HepG2 (cell line): ENCODE measurements around the gene PGC. TPM values are rescaled to one million over a fixed set of nuclear protein-coding genes. Genes with fewer than 3 reads are reported as not detected.

ENCODE experiments used
- ADNP ChIP-seq: sonication (generic); formaldehyde crosslinking; IDR thresholded peaks from 2 replicates; pipeline ENCODE4 v1.4.0; 2020; ENCODE audit warnings: missing genetic modification reagents
- HES4 ChIP-seq: sonication (generic); formaldehyde crosslinking; IDR thresholded peaks from 2 replicates; pipeline ENCODE4 v1.9.0; 2021; ENCODE audit warnings: mild to moderate bottlenecking, missing genetic modification reagents, borderline replicate concordance
- KAT2B ChIP-seq: fragments of 150-350 bp; IDR thresholded peaks from 2 replicates; pipeline ENCODE4 v1.6.1; 2014; ENCODE audit warnings: low read depth, low read length, borderline replicate concordance
- MBNL3 ChIP-seq: fragments of 250-450 bp; sonication (Bioruptor Pico); conservative IDR thresholded peaks from 2 replicates; pipeline ENCODE4 v1.8.0; 2022; ENCODE audit warnings: mild to moderate bottlenecking, inconsistent platforms
- POLR2AphosphoS2 ChIP-seq: IDR thresholded peaks from 2 replicates; pipeline ENCODE4 v1.6.1; 2011; ENCODE audit warnings: low read depth, low read length, improper control_type of control experiment
- TAF15 ChIP-seq: fragments of 200-400 bp; formaldehyde crosslinking; IDR thresholded peaks from one replicate; pipeline ENCODE4 v1.6.1; 2018; ENCODE audit warnings: mild to moderate bottlenecking, low read depth, low read length; ENCODE audit not compliant: poor library complexity, severe bottlenecking
- ZFYVE20 ChIP-seq: sonication (generic); formaldehyde crosslinking; IDR thresholded peaks from 2 replicates; pipeline ENCODE4 v1.8.0; 2023; ENCODE audit warnings: low read depth, mild to moderate bottlenecking, moderate library complexity, missing genetic modification reagents, borderline replicate concordance
- ZNF224 ChIP-seq: sonication (generic); formaldehyde crosslinking; IDR thresholded peaks from 2 replicates; pipeline ENCODE4 v1.5.0; 2020; ENCODE audit warnings: mild to moderate bottlenecking, missing genetic modification reagents
- ZNF235 ChIP-seq: sonication (generic); formaldehyde crosslinking; IDR thresholded peaks from 2 replicates; pipeline ENCODE4 v1.8.1; 2023; ENCODE audit warnings: mild to moderate bottlenecking, missing genetic modification reagents, borderline replicate concordance
- ZNF652 ChIP-seq: IDR thresholded peaks from 2 replicates; pipeline ENCODE4 v1.6.1; 2016; ENCODE audit warnings: low read depth, borderline replicate concordance
- ZNF737 ChIP-seq: sonication (generic); formaldehyde crosslinking; IDR thresholded peaks from 2 replicates; pipeline ENCODE4 v1.5.0; 2020; ENCODE audit warnings: missing genetic modification reagents, mild to moderate bottlenecking, borderline replicate concordance
- ZNF772 ChIP-seq: sonication (generic); formaldehyde crosslinking; IDR thresholded peaks from 2 replicates; pipeline ENCODE4 v1.5.0; 2020; ENCODE audit warnings: mild to moderate bottlenecking, missing genetic modification reagents
- polyA plus RNA-seq, 8 experiments: library from polyadenylated mRNA; depleted of rRNA in 3 of 8; stranded (reverse) in 7 of 8; unstranded in 1 of 8; fragments of >200 nt; fragmentation: Illumina TruSeq in 4 of 8; extraction: Trizol in 4 of 8; gene quantifications; 2 replicates each; pipeline versions ENCODE4 v1.2.1 to v1.2.3, GENCODE V29; 2011 to 2016; ENCODE audit warnings: low read depth in 4 of 8, missing spikeins in 1 of 8, mixed read lengths in 1 of 8; ENCODE audit not compliant: insufficient read depth in 1 of 8
- total RNA-seq, 5 experiments: library from RNA; depleted of rRNA; stranded (reverse); fragments of >200 nt; fragmentation: Illumina TruSeq; extraction: Trizol; gene quantifications; 2 replicates each; pipeline ENCODE4 v1.2.3, GENCODE V29; 2016; ENCODE audit warnings: low read depth in 1 of 5
- TF ChIP-seq, protein P1 (sequence below): IDR thresholded peaks from 2 replicates; pipeline ENCODE4 v1.6.1; 2016; ENCODE audit warnings: low read depth, missing genetic modification reagents, missing compliant biosample characterization
- TF ChIP-seq, protein P2 (sequence below): sonication (generic); formaldehyde crosslinking; IDR thresholded peaks from 2 replicates; pipeline ENCODE4 v1.4.0; 2020; ENCODE audit warnings: missing genetic modification reagents
- TF ChIP-seq, protein P3 (sequence below): sonication (generic); formaldehyde crosslinking; IDR thresholded peaks from 2 replicates; pipeline ENCODE4 v1.4.0; 2020; ENCODE audit warnings: missing genetic modification reagents, mild to moderate bottlenecking, borderline replicate concordance
- TF ChIP-seq, protein P4 (sequence below): IDR thresholded peaks from 2 replicates; pipeline ENCODE4 v1.6.1; 2016
- TF ChIP-seq, protein P5 (sequence below): sonication (generic); formaldehyde crosslinking; conservative IDR thresholded peaks from 2 replicates; pipeline ENCODE4 v1.4.0; 2020; ENCODE audit warnings: missing genetic modification reagents

PGC gene
- total and polyA plus RNA-seq, 2 of the 13 experiments (the other 11 are each of a cell fraction or from before 2014, with no cell fraction given) = 426 to 502 TPM

DNA sequence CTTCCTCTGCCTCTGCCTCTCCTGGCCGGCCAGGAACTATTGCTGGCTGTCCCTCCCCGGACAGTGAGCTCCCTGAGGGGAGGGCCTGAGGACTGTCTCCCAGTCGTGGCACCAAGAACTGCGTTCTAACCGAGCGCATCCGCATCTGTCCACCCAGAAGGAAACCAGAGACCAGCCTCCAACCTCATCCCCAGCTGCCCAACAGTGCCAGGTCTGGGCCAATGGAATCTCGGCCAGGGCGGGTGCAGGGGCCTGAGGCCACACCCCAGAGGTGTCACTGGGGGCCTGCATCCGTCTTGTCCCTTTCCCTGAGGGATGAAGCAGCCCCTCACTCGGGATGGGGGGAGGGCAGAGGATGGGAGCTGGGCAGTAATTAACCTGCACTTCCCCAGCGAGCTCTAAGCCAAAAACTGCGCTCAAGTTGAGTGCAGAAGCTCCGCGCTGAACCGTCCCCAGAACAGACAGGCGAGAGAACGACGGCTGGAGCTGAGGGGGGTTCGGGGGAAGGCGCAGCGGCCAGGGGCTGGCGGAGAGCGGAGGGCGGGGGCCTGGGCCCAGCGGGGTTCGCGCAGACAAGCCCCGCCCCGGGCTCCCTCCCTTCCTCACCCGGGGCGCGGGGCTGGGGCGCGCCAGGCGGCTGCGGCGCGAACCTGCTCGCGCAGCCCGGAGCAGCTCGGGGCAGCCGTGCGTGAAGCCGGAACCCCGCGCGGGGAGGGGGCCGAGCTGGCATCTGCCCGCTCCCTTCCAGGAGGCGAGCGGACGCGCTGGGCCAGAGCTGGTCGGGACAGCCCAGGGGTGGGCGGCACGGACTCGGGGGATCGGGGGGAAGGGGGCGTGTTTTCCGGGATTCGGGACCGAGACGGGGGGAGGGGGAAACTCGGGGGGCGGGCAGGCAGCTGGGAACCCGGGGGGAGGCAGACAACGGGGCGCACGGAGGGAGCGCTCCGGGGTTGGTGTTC lies 13.2 kb downstream of the PGC start (continued):
- TF ChIP-seq, protein P1, sequence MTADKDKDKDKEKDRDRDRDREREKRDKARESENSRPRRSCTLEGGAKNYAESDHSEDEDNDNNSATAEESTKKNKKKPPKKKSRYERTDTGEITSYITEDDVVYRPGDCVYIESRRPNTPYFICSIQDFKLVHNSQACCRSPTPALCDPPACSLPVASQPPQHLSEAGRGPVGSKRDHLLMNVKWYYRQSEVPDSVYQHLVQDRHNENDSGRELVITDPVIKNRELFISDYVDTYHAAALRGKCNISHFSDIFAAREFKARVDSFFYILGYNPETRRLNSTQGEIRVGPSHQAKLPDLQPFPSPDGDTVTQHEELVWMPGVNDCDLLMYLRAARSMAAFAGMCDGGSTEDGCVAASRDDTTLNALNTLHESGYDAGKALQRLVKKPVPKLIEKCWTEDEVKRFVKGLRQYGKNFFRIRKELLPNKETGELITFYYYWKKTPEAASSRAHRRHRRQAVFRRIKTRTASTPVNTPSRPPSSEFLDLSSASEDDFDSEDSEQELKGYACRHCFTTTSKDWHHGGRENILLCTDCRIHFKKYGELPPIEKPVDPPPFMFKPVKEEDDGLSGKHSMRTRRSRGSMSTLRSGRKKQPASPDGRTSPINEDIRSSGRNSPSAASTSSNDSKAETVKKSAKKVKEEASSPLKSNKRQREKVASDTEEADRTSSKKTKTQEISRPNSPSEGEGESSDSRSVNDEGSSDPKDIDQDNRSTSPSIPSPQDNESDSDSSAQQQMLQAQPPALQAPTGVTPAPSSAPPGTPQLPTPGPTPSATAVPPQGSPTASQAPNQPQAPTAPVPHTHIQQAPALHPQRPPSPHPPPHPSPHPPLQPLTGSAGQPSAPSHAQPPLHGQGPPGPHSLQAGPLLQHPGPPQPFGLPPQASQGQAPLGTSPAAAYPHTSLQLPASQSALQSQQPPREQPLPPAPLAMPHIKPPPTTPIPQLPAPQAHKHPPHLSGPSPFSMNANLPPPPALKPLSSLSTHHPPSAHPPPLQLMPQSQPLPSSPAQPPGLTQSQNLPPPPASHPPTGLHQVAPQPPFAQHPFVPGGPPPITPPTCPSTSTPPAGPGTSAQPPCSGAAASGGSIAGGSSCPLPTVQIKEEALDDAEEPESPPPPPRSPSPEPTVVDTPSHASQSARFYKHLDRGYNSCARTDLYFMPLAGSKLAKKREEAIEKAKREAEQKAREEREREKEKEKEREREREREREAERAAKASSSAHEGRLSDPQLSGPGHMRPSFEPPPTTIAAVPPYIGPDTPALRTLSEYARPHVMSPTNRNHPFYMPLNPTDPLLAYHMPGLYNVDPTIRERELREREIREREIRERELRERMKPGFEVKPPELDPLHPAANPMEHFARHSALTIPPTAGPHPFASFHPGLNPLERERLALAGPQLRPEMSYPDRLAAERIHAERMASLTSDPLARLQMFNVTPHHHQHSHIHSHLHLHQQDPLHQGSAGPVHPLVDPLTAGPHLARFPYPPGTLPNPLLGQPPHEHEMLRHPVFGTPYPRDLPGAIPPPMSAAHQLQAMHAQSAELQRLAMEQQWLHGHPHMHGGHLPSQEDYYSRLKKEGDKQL (CRISPR knock-in tag) = no peak
- TF ChIP-seq MBNL3 (CRISPR knock-in tag) (no peak), ZNF224 (CRISPR knock-in tag) (no peak), ZFYVE20 (CRISPR knock-in tag) (no peak), ZNF737 (CRISPR knock-in tag) (no peak), ZNF772 (peak; percentile 77; the same call in 1 of the 2 replicates), KAT2B (no peak), ZNF235 (CRISPR knock-in tag) (peak; percentile 64; the same call in 1 of the 2 replicates), ADNP (CRISPR knock-in tag) (no peak), TAF15 (no peak), POLR2AphosphoS2 (no peak), HES4 (CRISPR knock-in tag) (peak; percentile 50; the same call in 1 of the 2 replicates), ZNF652 (CRISPR knock-in tag) (no peak)
- TF ChIP-seq, protein P2, sequence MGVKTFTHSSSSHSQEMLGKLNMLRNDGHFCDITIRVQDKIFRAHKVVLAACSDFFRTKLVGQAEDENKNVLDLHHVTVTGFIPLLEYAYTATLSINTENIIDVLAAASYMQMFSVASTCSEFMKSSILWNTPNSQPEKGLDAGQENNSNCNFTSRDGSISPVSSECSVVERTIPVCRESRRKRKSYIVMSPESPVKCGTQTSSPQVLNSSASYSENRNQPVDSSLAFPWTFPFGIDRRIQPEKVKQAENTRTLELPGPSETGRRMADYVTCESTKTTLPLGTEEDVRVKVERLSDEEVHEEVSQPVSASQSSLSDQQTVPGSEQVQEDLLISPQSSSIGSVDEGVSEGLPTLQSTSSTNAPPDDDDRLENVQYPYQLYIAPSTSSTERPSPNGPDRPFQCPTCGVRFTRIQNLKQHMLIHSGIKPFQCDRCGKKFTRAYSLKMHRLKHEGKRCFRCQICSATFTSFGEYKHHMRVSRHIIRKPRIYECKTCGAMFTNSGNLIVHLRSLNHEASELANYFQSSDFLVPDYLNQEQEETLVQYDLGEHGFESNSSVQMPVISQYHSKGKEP = no peak
- TF ChIP-seq, protein P3, sequence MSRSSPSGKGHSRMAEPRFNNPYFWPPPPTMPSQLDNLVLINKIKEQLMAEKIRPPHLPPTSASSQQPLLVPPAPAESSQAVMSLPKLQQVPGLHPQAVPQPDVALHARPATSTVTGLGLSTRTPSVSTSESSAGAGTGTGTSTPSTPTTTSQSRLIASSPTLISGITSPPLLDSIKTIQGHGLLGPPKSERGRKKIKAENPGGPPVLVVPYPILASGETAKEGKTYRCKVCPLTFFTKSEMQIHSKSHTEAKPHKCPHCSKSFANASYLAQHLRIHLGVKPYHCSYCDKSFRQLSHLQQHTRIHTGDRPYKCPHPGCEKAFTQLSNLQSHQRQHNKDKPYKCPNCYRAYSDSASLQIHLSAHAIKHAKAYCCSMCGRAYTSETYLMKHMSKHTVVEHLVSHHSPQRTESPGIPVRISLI (CRISPR knock-in tag) = no peak
- TF ChIP-seq, protein P4, sequence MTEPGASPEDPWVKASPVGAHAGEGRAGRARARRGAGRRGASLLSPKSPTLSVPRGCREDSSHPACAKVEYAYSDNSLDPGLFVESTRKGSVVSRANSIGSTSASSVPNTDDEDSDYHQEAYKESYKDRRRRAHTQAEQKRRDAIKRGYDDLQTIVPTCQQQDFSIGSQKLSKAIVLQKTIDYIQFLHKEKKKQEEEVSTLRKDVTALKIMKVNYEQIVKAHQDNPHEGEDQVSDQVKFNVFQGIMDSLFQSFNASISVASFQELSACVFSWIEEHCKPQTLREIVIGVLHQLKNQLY (CRISPR knock-in tag) = no peak
- TF ChIP-seq, protein P5, sequence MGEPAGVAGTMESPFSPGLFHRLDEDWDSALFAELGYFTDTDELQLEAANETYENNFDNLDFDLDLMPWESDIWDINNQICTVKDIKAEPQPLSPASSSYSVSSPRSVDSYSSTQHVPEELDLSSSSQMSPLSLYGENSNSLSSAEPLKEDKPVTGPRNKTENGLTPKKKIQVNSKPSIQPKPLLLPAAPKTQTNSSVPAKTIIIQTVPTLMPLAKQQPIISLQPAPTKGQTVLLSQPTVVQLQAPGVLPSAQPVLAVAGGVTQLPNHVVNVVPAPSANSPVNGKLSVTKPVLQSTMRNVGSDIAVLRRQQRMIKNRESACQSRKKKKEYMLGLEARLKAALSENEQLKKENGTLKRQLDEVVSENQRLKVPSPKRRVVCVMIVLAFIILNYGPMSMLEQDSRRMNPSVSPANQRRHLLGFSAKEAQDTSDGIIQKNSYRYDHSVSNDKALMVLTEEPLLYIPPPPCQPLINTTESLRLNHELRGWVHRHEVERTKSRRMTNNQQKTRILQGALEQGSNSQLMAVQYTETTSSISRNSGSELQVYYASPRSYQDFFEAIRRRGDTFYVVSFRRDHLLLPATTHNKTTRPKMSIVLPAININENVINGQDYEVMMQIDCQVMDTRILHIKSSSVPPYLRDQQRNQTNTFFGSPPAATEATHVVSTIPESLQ (CRISPR knock-in tag) = no peak
